Kasumi-1 (cell line): ENCODE data around the gene MCHR1.
A peak's percentile ranks its signal among the peaks of the same experiment; 100 is the strongest.
"Not testable (repeated sequence)": the region's sequence is repeated elsewhere in the genome, so short reads cannot be mapped to it uniquely, and the experiment has no call there.

Experiments used
- DNase-seq, 2 experiments: peaks; one replicate each; lab custom pipeline; 2025; lab: John Stamatoyannopoulos, UW

Gene MCHR1

GRCh38 chr22:40679249-40679963 is at the start of gene MCHR1:
Gene MCHR1 (plus strand): TSS chr22:40679484. CDS start chr22:40679653, 169 bp downstream.
- no peak for DNase-seq

- no peak for DNase-seq
Measured at GRCh38 chr22:40631925-40632324, 47.4 kb upstream of the MCHR1 start.

GRCh38 chr22:40633036-40633435 is 46.2 kb upstream of the MCHR1 start:
- no peak for DNase-seq

- DNase-seq: no peak
Measured at GRCh38 chr22:40634119-40634903, 45.0 kb upstream of the MCHR1 start.

- DNase-seq: no peak
Measured at GRCh38 chr22:40635043-40635939, 44.0 kb upstream of the MCHR1 start.

GRCh38 chr22:40635940-40636379 is 43.3 kb upstream of the MCHR1 start:
- no peak for DNase-seq

GRCh38 chr22:40636380-40637182 is 42.7 kb upstream of the MCHR1 start, which contains the start of gene MRTFA:
Gene MRTFA (minus strand): TSS chr22:40636719.
- DNase-seq: peak; percentile 99

GRCh38 chr22:40637183-40638150 is 41.8 kb upstream of the MCHR1 start:
- DNase-seq: peak; percentile 89

- no peak for DNase-seq
Measured at GRCh38 chr22:40638261-40638660, 41.0 kb upstream of the MCHR1 start.

GRCh38 chr22:40641269-40641668 is 38.0 kb upstream of the MCHR1 start:
- no peak for DNase-seq

- no peak for DNase-seq
Measured at GRCh38 chr22:40642316-40642715, 37.0 kb upstream of the MCHR1 start.

- no peak for DNase-seq
Measured at GRCh38 chr22:40645579-40646197, 33.6 kb upstream of the MCHR1 start.

GRCh38 chr22:40648386-40648785 is 30.9 kb upstream of the MCHR1 start:
- no peak for DNase-seq

- no peak for DNase-seq
Measured at GRCh38 chr22:40651057-40651456, 28.2 kb upstream of the MCHR1 start.

- DNase-seq: peak; percentile 93 to 94
Measured at GRCh38 chr22:40651563-40652501, 27.5 kb upstream of the MCHR1 start.

GRCh38 chr22:40653361-40653760 is 25.9 kb upstream of the MCHR1 start:
- no peak for DNase-seq

GRCh38 chr22:40654522-40655167 is 24.6 kb upstream of the MCHR1 start:
- DNase-seq: peak; percentile 21 to 40

GRCh38 chr22:40655941-40656340 is 23.3 kb upstream of the MCHR1 start:
- not testable (repeated sequence) for DNase-seq
